Measurements from ENCODE around the gene CDH5. TPM values are rescaled to one million over a fixed set of nuclear protein-coding genes. Genes with fewer than 3 reads are reported as not detected.

The CDH5 gene
- total and polyA plus RNA-seq, 2 donors (not counting 3 experiments of a cell fraction or from before 2014, with no cell fraction given), result 765 to 815 TPM

- Histone ChIP-seq H3K4me3 (replicated peaks in 1 of 3; ENCODE audit: insufficient read depth in 1 of 3, low read depth in 1 of 3, low read length in 3 of 3) (no peak overlapping the region), H3K9ac (replicated peaks; ENCODE audit: extremely low read depth, insufficient read depth, low read length) (no peak overlapping the region), H3K9me1 (replicated peaks; ENCODE audit: control insufficient read depth, extremely low read depth, insufficient read depth, low read length) (no peaks in the 10 kb centered on the region), H3K27ac (ENCODE audit: insufficient read depth, low read depth, low read length) (no peak overlapping the region), H3K79me2 (ENCODE audit: control insufficient read depth, insufficient read depth, low read length) (peaks cover 83% of the 10 kb centered on the region), H3K4me1 (ENCODE audit: control insufficient read depth, extremely low read depth, insufficient read depth, low read length) (peaks cover 2% of the 10 kb centered on the region), H2AFZ (ENCODE audit: low read depth, low read length) (no peak overlapping the region), H4K20me1 (replicated peaks; ENCODE audit: control insufficient read depth, extremely low read depth, insufficient read depth, low read length) (peaks cover 3% of the 10 kb centered on the region), H3K4me2 (ENCODE audit: insufficient read depth, low read length) (no peak overlapping the region), H3K9me3 (replicated peaks; ENCODE audit: control insufficient read depth, insufficient read depth, low read length) (no peaks in the 10 kb centered on the region), H3K36me3 (ENCODE audit: control insufficient read depth in 2 of 2, extremely low read depth in 1 of 2, insufficient read depth in 2 of 2, low read length in 2 of 2) (peaks cover 61 to 69% of the 10 kb centered on the region in 2 experiments), H3K27me3 (ENCODE audit: control insufficient read depth in 2 of 2, insufficient read depth in 2 of 2, low read length in 2 of 2) (no peaks in the 10 kb centered on the region)
- FAIRE-seq (no peak), DNase-seq (ENCODE audit: low read depth, low spot score) (no peak)
- ChIA-PET POLR2A (interaction anchor here (2.1 kb wide), 1 partner anchor 30 kb away, joined by 5 read pairs; no protein-coding TSS in a partner anchor), CTCF (interaction anchor here (0.9 to 1.0 kb wide), 2 partner anchors 17 to 31 kb away, joined by 3 read pairs; no protein-coding TSS in a partner anchor)
- no TSS peak for BruUV-seq (replicated peaks)
- dilution Hi-C loops (cut with MboI; ENCODE audit: extremely low pct_ligation_motif_present, low sequenced_read_pairs), result no loop called here
- TF ChIP-seq CTCF (IDR thresholded peaks at IDR 0.05; ENCODE audit: extremely low read depth in 1 of 2, insufficient read depth in 1 of 2, low read depth in 1 of 2, low read length in 2 of 2), result no peak
- TF ChIP-seq POLR2A (IDR thresholded peaks at IDR 0.05; ENCODE audit: low read depth, low read length), result peak; percentile 40
- TF ChIP-seq FOS (IDR thresholded peaks at IDR 0.05; ENCODE audit: borderline replicate concordance, insufficient read depth, low read length), result no peak
- no peak for TF ChIP-seq GATA2 (IDR thresholded peaks at IDR 0.05; ENCODE audit: insufficient read depth, insufficient read length, low read depth, low read length)
- no peak for TF ChIP-seq MYC (IDR thresholded peaks at IDR 0.05; ENCODE audit: low read depth, low read length)
- no peak for TF ChIP-seq MAX (IDR thresholded peaks at IDR 0.05; ENCODE audit: insufficient read depth, insufficient read length)
- TF ChIP-seq EZH2 (IDR thresholded peaks at IDR 0.05; ENCODE audit: borderline replicate concordance, low read depth, low read length, severe bottlenecking), result no peak
- no peak for TF ChIP-seq JUN (IDR thresholded peaks at IDR 0.05; ENCODE audit: borderline replicate concordance, insufficient read depth, insufficient read length, low read depth)
- peak; percentile 3 for TF ChIP-seq POLR2AphosphoS5 (IDR thresholded peaks at IDR 0.05; ENCODE audit: insufficient read depth, low read depth, low read length)
- intact Hi-C loops (cut with micrococcal nuclease), result no loop called here
These were observed 23.0 kb downstream of the CDH5 start for GRCh38 chr16:66389256-66390176.

Measured in endothelial cell of umbilical vein (primary cell).